ENCODE data around the gene VTI1A.

The VTI1A gene

GRCh38 chr10:112546474-112546873, 99.5 kb downstream of the VTI1A start:
- DNase-seq (ENCODE audit: low read depth): no peak

GRCh38 chr10:112548535-112549276, 101.7 kb downstream of the VTI1A start:
- no peak for DNase-seq (ENCODE audit: low read depth)

GRCh38 chr10:112552593-112553110, 105.6 kb downstream of the VTI1A start:
- DNase-seq (ENCODE audit: low read depth): no peak

- no peak for DNase-seq (ENCODE audit: low read depth)
These were observed 106.3 kb downstream of the VTI1A start for GRCh38 chr10:112553315-112553714.

GRCh38 chr10:112554263-112554662, 107.2 kb downstream of the VTI1A start:
- no peak for DNase-seq (ENCODE audit: low read depth)

GRCh38 chr10:112557197-112557596, 110.2 kb downstream of the VTI1A start:
- no peak for DNase-seq (ENCODE audit: low read depth)

- no peak for DNase-seq (ENCODE audit: low read depth)
These were observed 111.6 kb downstream of the VTI1A start for GRCh38 chr10:112558476-112559142.

GRCh38 chr10:112559349-112559748, 112.3 kb downstream of the VTI1A start:
- no peak for DNase-seq (ENCODE audit: low read depth)

GRCh38 chr10:112562122-112562521, 115.1 kb downstream of the VTI1A start:
- no peak for DNase-seq (ENCODE audit: low read depth)

GRCh38 chr10:112562809-112563663, 116.0 kb downstream of the VTI1A start:
- no peak for DNase-seq (ENCODE audit: low read depth)

- DNase-seq (ENCODE audit: low read depth): no peak
These were observed 117.3 kb downstream of the VTI1A start for GRCh38 chr10:112564337-112564736.

GRCh38 chr10:112565434-112566053, 118.5 kb downstream of the VTI1A start:
- peak; percentile 71 for DNase-seq (ENCODE audit: low read depth)

- peak; percentile 86 for DNase-seq (ENCODE audit: low read depth)
These were observed 123.6 kb downstream of the VTI1A start for GRCh38 chr10:112570585-112570984.

GRCh38 chr10:112579578-112579977, 132.6 kb downstream of the VTI1A start:
- no peak for DNase-seq (ENCODE audit: low read depth)

GRCh38 chr10:112580267-112580666, 133.3 kb downstream of the VTI1A start:
- DNase-seq (ENCODE audit: low read depth): no peak

- DNase-seq (ENCODE audit: low read depth): no peak
These were observed 134.9 kb downstream of the VTI1A start for GRCh38 chr10:112581921-112582320.

- no peak for DNase-seq (ENCODE audit: low read depth)
These were observed 136.4 kb downstream of the VTI1A start for GRCh38 chr10:112583236-112583939.

- DNase-seq (ENCODE audit: low read depth): peak; percentile 67
These were observed 137.3 kb downstream of the VTI1A start for GRCh38 chr10:112584276-112584675.

GRCh38 chr10:112585126-112585525, 138.1 kb downstream of the VTI1A start:
- DNase-seq (ENCODE audit: low read depth): peak; percentile 32

- DNase-seq (ENCODE audit: low read depth): peak; percentile 21
These were observed 138.9 kb downstream of the VTI1A start for GRCh38 chr10:112585960-112586359.

- no peak for DNase-seq (ENCODE audit: low read depth)
These were observed 140.7 kb downstream of the VTI1A start for GRCh38 chr10:112587729-112588128.

Measured in amniotic epithelial cell (primary cell).